22Rv1 (cell line): ENCODE measurements around the gene G3BP2.

Source experiments
- CTCF ChIP-seq: fragments of 450-650 bp; IDR thresholded peaks from 2 replicates; pipeline ENCODE4 v1.5.1; 2017; ENCODE audit warnings: mild to moderate bottlenecking
- ZFX ChIP-seq: fragments of 450-650 bp; IDR thresholded peaks from 2 replicates; pipeline ENCODE4 v1.6.1; 2017; ENCODE audit warnings: antibody characterized with exemption, borderline replicate concordance

GRCh38 chr4:75672461-75673026 lies 667 bp downstream of the G3BP2 start:
- TF ChIP-seq CTCF (no peak), ZFX (no peak)
